Right renal pelvis (tissue), 4 donors: ENCODE results near the gene ZNF750. TPM values are rescaled to one million over a fixed set of nuclear protein-coding genes. Genes with fewer than 3 reads are reported as not detected.

Source experiments
- DNase-seq, 4 donors: peaks; one replicate each; pipeline ENCODE4 v3.0.0-alpha.2; 2013; ENCODE audit warnings: low read depth in 4 of 4, low spot score in 3 of 4, missing footprints in 1 of 4
- polyA plus RNA-seq, 4 donors: library from polyadenylated mRNA; unstranded; fragments of 120-200 nt; gene quantifications; one replicate each; pipeline ENCODE4 v1.2.1, GENCODE V29; 2013; ENCODE audit not compliant: insufficient read length in 4 of 4

ZNF750 gene
- polyA plus RNA-seq, 4 donors: 0.97 to 2.6 (median 1.8) TPM

DNA sequence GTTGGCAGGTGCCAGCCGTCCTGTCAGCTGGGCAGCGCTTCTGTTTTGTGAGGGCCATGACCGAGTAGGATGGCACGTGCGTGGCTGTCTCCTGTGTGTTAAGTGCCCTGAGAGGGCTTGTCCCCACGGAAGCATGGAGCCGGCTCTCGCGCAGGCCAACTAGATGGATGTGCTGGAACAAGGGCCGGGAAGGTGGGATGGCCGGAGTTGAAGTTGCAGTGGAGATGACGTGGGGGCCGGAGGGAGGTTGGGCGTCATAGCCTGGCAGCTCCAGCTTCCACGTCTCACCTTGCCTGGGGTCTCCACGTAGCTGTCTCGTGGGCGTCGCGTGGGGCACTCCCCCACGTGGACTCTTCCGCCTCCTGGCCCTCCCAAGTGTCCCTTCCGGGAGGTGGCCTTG lies 60.3 kb downstream of the ZNF750 start:
- no peak for DNase-seq

Other genes with a start within 250 kb of the ZNF750 start
- gene WDR45B, start 191.6 kb downstream of the ZNF750 start, polyA plus RNA-seq: 100 to 1,000 TPM; 100 to 112 (median 109) TPM
- gene RAB40B, start 141.3 kb downstream of the ZNF750 start, polyA plus RNA-seq: 10 to 100 TPM; 17.9 to 22.1 (median 19.4) TPM
- 10 to 100 TPM; 41.5 to 51.9 (median 45.1) TPM for gene FN3KRP, start 123.3 kb downstream of the ZNF750 start, polyA plus RNA-seq
- 10 to 100 TPM; 20.1 to 36.3 (median 24.2) TPM for gene FN3K, start 104.4 kb downstream of the ZNF750 start, polyA plus RNA-seq
- gene TBCD, start 88.0 kb downstream of the ZNF750 start, polyA plus RNA-seq: 10 to 100 TPM; 63.9 to 73.8 (median 69.0) TPM
- gene METRNL, start 239.6 kb upstream of the ZNF750 start, polyA plus RNA-seq: 10 to 100 TPM; 45.9 to 80.0 (median 47.4) TPM